ENCODE measurements around the gene POLE3. TPM values are rescaled to one million over a fixed set of nuclear protein-coding genes. Genes with fewer than 3 reads are reported as not detected.

The POLE3 gene
- total RNA-seq, 1 experiment from 2014 or later = 64.5 TPM

DNA sequence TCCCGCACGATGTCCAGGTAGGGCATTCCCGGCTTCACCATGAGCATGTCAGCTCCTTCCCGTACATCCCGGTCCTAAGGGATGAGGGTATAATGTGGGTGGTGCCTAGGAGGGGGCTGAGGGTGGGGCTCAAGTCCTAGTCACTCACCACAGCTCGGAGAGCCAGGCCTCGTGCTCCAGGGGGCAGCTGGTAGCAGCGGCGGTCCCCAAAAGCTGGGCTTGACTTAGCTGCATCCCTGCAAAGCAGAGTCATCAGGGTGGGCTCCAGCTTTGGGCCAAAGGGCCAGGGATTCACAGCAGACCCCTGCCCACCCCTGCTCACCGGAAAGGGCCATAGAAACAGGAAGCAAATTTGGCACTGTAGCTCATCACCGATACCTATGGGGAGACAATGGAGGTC is 21.0 kb downstream of the POLE3 start:
- Histone ChIP-seq H3K36me3 (ENCODE audit: low read depth) (no peaks in the 10 kb centered on the region), H3K4me3 (no peak overlapping the region), H3K27ac (no peak overlapping the region), H3K4me2 (no peak overlapping the region), H3K79me2 (ENCODE audit: low read depth) (no peaks in the 10 kb centered on the region), H3K4me1 (replicated peaks; ENCODE audit: insufficient read depth) (no peaks in the 10 kb centered on the region; the same call in 1 of the 2 replicates), H3K9me2 (ENCODE audit: insufficient read depth) (no peaks in the 10 kb centered on the region), H4K20me1 (ENCODE audit: insufficient read depth) (no peaks in the 10 kb centered on the region), H3K9me3 (ENCODE audit: insufficient read depth, low read depth) (no peaks in the 10 kb centered on the region), H2AFZ (no peak overlapping the region), H3F3A (ENCODE audit: insufficient read depth, low read depth) (no peaks in the 10 kb centered on the region; the same call in 1 of the 2 replicates), H3K27me3 (ENCODE audit: insufficient read depth, low read depth) (no peaks in the 10 kb centered on the region)
- no peak for DNase-seq
- ChIA-PET CTCF (no interaction called here), POLR2A (ENCODE audit: unreplicated experiment) (no interaction called here)
- intact Hi-C loops (cut with micrococcal nuclease; ENCODE audit: unreplicated experiment) = no loop called here
- BruUV-seq (replicated peaks) = no TSS peak
- TF ChIP-seq EZH2 (IDR thresholded peaks at IDR 0.05; ENCODE audit: low read depth) = no peak
- no peak for TF ChIP-seq CTCF (conservative IDR thresholded peaks at IDR 0.05)

- intact Hi-C loops (cut with micrococcal nuclease; ENCODE audit: unreplicated experiment) = no loop called here
- no TSS peak for BruUV-seq (replicated peaks)
- CTCF ChIA-PET = no interaction called here
- no peak overlapping the region for H3K4me3 ChIP-seq
- no peaks in the 10 kb centered on the region for H3K79me2 ChIP-seq (ENCODE audit: low read depth)
- no peak overlapping the region for H3K4me2 ChIP-seq
- no peak overlapping the region for H3K27ac ChIP-seq
- H2AFZ ChIP-seq = no peak overlapping the region
- no peak for TF ChIP-seq CTCF (conservative IDR thresholded peaks at IDR 0.05)
- TF ChIP-seq EZH2 (IDR thresholded peaks at IDR 0.05; ENCODE audit: low read depth) = no peak
- H4K20me1 ChIP-seq (ENCODE audit: insufficient read depth) = no peaks in the 10 kb centered on the region
- H3K9me3 ChIP-seq (ENCODE audit: insufficient read depth, low read depth) = no peaks in the 10 kb centered on the region
- H3K4me1 ChIP-seq (replicated peaks; ENCODE audit: insufficient read depth) = no peaks in the 10 kb centered on the region; the same call in 1 of the 2 replicates
- H3F3A ChIP-seq (ENCODE audit: insufficient read depth, low read depth) = no peaks in the 10 kb centered on the region; the same call in 1 of the 2 replicates
- DNase-seq = no peak
- H3K27me3 ChIP-seq (ENCODE audit: insufficient read depth, low read depth) = no peaks in the 10 kb centered on the region
- no peaks in the 10 kb centered on the region for H3K9me2 ChIP-seq (ENCODE audit: insufficient read depth)
- H3K36me3 ChIP-seq (ENCODE audit: low read depth) = no peaks in the 10 kb centered on the region
- POLR2A ChIA-PET (ENCODE audit: unreplicated experiment) = no interaction called here
These were observed 21.6 kb downstream of the POLE3 start for GRCh38 chr9:113388833-113389232.

GRCh38 chr9:113387560-113388230 is 22.8 kb downstream of the POLE3 start:
- H3F3A ChIP-seq (ENCODE audit: insufficient read depth, low read depth) = no peaks in the 10 kb centered on the region; the same call in 1 of the 2 replicates
- no peaks in the 10 kb centered on the region for H3K36me3 ChIP-seq (ENCODE audit: low read depth)
- no peak overlapping the region for H3K4me2 ChIP-seq
- H3K27me3 ChIP-seq (ENCODE audit: insufficient read depth, low read depth) = no peaks in the 10 kb centered on the region
- 0 out of 2 replicates have a peak overlapping the region, but pooled peaks have one; percentile 26 for H3K27ac ChIP-seq
- POLR2A ChIA-PET (ENCODE audit: unreplicated experiment) = no interaction called here
- H3K9me2 ChIP-seq (ENCODE audit: insufficient read depth) = no peaks in the 10 kb centered on the region
- no peak overlapping the region for H2AFZ ChIP-seq
- H3K4me3 ChIP-seq = no peak overlapping the region
- peaks cover 6% of the 10 kb centered on the region for H3K4me1 ChIP-seq (replicated peaks; ENCODE audit: insufficient read depth)
- TF ChIP-seq EZH2 (IDR thresholded peaks at IDR 0.05; ENCODE audit: low read depth) = no peak
- no peak for TF ChIP-seq CTCF (conservative IDR thresholded peaks at IDR 0.05)
- BruUV-seq (replicated peaks) = no TSS peak
- no peak for DNase-seq
- no peaks in the 10 kb centered on the region for H3K79me2 ChIP-seq (ENCODE audit: low read depth)
- no peaks in the 10 kb centered on the region for H4K20me1 ChIP-seq (ENCODE audit: insufficient read depth)
- CTCF ChIA-PET = no interaction called here
- no peaks in the 10 kb centered on the region for H3K9me3 ChIP-seq (ENCODE audit: insufficient read depth, low read depth)
- intact Hi-C loops (cut with micrococcal nuclease; ENCODE audit: unreplicated experiment) = no loop called here

Measured in PC-9 (cell line).